Occipital lobe (tissue), 2 donors: ENCODE data around the gene DRD4. TPM values are rescaled to one million over a fixed set of nuclear protein-coding genes. Genes with fewer than 3 reads are reported as not detected.

ENCODE experiments used
- DNase-seq: peaks from one replicate; lab custom pipeline; 2025; lab: John Stamatoyannopoulos, UW
- total RNA-seq: library from RNA; depleted of rRNA; stranded (reverse); fragments of >200 nt; gene quantifications from one replicate; pipeline ENCODE4 v1.2.3, GENCODE V29; 2014

DRD4 gene
- total RNA-seq, 1 donor from 2014 or later = 0.16 TPM

DNA sequence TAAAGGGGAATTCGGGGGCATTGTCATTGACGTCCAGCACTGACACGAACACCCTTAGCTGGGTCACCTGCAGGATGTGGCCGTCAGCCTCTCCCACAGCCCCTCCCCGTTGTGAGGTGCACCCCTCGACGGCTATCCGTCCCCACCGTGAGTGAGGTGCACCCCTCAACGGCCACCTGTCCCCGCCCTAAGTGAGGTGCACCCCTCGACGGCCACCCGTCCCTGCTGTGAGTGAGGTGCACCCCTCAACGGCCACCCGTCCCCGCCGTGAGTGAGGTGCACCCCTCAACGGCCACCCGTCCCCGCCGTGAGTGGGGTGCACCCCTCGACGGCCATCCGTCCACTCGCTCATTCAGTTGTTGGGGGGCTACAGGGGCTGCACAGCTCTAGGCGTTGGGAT is 15.2 kb upstream of the DRD4 start:
- no peak for DNase-seq

DNA sequence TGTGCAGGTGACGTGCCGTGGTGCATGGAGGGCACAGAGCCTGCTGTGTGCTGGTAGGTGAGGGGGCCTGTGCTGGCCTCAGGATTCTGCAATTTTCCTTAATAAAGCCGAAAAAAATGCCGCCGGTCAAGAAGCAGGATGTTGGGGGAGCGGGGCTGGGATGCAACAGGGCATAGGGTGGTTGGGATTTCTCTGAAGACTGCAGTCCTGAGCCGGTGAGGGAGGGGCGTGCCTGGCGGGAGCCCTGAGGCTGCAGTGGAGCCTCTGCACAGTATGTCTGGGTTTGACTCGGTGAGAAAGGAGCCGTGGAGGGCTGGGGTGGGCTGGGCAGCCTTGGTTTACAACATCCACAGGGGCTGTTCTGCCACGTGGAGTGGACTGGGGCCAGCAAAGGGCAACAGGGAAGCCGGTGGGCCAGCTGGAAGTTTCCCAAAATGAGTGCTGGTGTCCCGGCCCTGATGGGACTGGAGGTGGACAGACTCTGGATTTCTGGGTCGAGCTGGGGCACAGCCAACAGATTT is 13.7 kb upstream of the DRD4 start:
- DNase-seq = no peak

DNA sequence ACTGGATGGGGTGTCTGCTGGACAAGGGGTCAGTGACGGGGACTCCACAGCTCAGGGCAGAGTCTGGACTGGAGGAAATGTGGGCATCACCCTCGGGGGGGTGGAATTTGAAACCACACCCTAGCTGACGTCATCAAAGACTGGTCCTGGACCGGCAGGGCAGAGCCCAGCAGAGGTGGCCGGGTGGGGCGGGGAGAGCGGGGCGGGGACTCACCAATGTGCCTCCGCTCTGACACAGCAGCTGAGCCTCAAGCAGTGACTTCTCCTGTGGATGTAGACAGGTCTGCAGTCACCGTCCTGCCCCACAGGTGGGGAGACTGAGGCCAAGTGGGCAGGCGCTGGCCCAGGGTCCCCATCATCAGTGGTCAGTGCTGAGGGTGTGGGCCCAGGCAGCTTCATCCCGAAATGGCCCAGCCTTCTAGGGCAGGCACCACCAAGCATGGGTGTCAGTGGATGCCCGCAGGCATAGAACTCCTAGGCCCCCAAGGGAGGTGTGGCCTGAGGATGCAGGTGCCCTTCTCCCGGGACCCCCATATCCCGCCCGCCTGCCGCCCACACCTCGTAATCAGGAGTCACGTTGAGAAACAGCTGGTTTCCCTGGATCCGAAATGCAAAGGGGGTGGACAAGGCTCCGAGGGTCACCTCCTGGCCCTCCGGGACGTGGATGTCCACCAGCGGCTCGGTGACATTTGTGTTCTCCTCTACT is 12.9 kb upstream of the DRD4 start:
- no peak for DNase-seq

DNA sequence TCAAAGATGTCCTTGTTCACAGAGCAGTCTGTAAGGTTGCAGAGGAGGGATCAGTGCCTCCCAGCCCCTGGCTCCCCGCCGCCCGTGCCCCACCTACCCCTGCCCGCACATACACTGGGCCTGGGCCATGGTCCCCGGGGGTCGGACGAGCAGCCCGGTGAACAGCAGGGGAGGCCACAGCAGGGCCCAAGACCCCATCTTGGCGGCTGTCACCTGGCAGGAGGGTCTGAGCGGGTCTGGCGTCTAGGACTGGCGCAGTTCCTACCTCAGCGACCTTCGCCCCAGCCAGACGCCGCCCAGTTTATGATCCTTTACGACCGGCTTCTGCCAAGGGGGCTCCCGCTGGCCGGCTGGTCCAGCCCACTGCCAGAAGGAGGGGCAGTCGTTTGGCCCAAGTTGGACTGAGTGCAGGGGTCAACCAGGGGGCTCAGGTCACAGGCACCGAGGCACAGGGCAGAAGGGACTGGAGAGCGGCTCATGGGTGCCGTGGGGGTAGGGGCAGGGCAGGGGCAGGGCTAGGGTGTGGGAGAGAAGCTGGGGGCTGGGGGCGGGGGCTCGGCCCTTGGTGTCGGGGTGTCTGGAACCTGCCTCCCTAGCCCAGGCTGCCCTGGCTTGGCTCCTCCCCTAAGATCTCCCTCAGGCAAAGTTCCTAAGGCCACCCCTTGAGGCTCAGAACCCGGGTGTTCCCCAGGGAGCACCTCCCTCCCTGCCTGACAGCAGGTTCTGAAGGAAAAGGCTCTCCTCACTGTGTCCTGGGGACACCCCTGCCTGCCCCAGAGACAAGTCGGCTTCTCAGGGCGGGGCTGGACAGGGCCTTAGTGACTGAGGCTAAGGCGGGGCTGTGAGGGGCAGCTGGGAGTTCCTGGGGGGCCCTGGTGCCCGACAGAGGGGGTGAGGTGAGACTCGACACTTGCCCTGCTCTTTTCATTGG is 12.1 kb upstream of the DRD4 start, which contains the start of gene CDHR5:
TSS of gene CDHR5 (minus strand) at position 251 of the 931 bp plus-strand sequence. CDS start at position 198, 53 bp downstream.
- no peak for DNase-seq

DNA sequence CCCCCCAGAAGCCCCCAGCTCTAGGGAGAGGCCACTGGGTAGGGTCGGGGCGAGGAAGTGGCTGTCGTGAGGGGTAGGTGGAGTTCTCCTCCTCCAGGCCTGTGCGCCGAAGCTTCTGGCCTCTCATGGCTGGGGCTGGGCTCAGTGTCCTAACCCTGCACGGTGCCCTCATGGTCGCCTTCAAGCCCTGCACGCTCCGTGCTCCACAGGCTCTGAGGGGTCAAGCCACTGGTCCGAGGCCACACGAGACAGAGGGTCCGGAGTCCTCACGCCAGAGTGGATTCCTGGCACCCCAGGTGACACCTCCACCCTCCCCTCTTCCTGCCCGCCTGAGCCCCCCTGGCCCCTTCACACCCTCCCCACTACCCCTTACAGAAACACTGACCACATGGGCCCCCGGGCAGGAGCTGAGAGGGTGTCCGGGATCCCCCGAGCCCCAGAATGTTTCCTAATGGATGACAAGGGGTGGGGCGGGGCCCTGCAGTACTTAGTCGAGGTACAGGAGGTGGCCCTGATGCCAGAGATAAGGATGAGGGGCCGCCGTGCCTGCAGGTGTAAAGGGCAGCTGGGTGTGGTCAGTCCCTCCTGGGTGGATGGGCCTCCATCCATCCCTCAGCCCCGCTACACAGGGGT is 11.3 kb upstream of the DRD4 start:
- DNase-seq = no peak

DNA sequence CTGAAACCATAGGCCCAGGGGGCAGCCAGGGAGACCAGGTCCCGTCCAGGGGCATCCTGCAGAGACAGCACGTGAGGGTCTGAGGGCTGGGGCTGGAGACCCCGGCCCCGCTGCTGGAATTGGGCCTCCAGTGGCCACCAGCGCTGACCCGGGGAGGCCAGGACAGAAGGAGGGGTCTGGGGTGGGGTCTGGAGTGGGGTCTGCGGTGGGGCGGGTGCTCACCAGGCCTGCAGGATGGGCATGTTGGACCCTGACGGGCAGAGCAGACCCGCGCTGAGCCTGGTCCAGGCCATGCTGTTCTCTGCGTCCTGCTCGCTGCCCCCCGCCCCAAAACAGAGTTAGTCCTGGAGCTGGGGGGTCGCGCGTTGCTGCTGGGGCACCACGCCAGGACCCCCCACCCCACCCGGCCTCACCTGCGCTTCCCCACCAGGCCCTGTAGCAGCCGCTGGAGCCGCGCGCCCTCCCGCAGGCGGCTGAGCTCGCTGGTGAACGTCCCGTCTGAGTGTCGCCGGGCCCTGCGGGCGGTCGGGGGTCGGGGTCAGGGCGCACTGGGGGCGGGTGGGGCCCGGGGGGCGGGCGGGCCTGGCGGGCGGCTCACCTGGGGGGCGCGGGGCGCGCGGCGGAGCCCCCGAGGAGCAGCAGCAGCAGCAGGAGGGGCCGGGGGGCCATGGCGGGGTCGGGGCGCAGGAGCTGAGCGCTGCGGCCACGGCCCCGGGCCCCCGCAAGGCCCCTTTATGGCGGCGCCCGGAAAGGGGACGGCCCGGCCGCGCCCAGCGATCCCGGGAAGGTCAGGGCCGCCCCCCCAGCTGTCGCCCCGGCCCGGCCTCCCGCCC is 10.4 kb upstream of the DRD4 start, which contains the start of gene SCT:
TSS of gene SCT (minus strand) at position 707 of the 833 bp plus-strand sequence. CDS start at position 669, 38 bp downstream.
- DNase-seq = no peak

DNA sequence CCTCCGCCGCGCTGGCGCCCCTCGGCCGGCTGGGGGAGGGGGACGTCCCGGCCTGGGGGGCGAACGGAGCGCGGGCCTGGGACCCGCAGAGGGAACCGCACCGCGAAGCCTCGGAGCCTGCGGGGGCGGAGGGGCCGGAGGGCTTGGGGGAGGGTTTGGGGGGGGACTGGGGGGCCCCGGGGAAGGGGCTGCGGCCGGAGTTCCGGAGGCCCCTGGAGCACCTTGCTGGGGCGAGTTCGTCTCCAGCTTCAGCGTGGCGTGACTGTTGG is 9.8 kb upstream of the DRD4 start:
- DNase-seq = no peak

DNA sequence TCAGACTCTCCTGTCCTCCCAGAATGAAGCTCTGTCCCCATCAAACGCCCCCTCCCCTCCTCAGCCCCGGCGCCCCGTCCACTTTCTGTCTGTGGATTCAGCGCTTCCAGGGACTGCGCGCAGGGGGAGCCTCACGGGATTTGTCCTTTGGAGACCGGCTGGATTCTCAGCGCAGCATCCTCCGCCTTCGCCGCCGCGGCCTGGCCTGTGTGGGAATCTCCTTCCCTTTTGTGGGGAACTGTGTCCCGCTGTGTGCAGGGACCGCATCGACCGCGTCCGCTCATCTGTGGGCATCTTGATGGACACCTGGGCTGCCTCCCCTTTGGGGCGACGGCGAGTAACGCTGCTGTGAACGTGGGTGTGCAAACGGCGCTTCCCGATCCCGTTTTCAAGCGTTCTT is 9.0 kb upstream of the DRD4 start:
- no peak for DNase-seq

DNA sequence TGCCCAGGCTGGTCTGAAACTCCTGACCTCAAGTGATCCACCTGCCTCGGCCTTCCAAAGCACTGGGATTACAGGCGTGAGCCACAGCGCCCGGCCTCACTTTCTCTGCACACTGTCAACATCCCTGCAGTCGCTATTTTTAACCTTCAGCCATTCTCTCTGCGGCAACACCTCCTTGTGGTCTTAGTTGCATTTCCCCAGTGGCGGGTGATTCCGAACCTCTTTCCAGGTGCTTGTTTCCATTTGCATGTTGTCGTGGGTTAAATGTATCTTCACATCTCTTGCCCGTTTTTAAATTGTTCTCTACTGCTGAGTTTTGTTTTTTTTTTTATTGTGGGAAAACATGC is 7.9 kb upstream of the DRD4 start:
- DNase-seq = no peak

DNA sequence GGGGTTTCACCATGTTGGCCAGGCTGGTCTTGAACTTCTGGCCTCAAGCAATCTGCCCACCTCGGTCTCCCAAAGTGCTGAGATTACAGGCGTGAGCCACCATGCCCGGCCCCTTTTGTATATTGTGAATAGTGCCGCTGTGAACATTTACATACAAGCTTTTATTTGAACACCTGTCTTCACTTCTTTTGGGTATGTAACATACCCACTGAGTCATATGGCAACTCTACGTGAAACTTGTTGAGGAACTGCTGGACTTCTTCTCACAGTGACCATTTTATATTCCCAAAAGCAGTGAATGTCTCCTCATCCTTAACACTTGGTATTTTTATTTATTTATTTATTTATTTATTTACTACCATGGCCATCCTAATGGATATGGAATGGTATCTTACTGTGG is 6.2 kb upstream of the DRD4 start:
- no peak for DNase-seq

DNA sequence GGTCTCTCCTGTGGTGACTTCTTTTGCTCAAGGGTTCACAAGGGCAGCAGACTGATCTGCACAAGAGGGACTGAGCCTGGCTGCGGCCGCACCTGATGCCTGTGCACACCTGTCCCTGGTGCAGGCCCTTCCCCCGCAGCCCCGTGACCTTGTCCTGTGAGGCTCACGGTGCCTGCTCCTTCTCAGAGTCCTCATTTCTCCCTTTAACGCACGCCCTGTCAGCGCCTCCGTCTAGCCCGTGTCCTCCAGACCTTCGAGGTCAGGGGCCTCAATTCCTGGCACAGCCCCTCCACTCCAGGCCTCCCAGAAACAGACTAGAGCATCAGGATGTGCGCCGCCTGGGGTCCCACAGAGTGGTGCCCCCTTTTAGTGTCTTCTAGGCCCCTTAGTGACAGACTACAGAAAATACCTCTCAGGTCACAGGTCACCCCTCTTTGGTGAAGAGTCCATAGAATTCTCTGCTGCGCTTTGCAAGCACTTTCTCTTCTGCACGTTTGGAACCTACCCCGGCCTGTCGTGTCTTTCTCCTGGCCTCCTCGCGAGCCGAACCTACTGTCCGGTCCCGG is 1.0 kb upstream of the DRD4 start:
- DNase-seq = no peak

DNA sequence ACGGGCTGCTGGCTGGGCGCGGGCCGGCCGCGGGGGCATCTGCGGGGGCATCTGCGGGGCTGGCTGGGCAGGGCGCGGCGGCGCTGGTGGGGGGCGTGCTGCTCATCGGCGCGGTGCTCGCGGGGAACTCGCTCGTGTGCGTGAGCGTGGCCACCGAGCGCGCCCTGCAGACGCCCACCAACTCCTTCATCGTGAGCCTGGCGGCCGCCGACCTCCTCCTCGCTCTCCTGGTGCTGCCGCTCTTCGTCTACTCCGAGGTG is 194 bp downstream of the DRD4 start:
- DNase-seq = no peak

DNA sequence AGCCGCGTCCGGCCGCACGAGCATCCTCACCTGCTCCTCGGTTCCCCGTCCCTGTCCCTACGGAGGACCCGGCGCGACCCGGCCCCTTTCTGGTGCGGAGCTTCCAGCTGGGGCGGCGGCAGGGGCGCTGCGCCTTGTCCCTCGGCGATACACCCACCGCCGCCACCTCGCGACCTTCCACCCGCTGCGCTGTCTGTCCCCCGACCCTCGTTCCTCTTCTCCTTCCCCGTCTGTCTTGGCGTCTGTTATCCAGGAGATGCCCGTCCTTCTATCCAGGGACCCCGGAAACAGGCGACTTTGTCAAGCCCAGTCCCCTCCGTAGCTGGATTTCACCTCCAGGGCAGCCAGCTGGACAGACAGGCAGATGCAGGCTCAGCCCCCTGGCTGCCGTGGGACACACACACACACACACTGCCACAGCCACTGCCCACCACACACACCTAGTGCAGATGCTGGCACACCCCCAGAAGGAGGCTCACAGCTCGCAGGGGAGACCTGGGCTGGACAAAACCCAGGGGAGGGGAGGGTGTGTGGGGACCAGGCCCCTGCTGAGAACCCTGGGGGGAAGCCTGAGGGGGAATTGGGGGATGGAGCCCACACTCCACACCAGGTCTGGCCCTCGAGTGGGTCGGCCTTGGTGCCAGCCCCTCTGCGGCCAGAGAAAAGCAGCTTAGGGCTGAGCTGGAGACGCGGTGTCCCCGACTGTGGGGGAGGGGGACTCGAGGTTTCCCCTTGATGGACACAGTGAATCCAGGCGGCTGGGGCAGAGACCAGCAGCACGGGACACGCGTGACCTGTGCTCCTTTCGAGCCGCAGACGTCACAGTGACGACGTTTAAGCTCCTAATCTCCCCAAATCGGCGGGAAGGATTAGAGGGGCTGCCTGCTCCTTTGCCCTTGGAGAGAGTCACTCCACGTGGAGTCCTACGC is 788 bp downstream of the DRD4 start:
- no peak for DNase-seq

DNA sequence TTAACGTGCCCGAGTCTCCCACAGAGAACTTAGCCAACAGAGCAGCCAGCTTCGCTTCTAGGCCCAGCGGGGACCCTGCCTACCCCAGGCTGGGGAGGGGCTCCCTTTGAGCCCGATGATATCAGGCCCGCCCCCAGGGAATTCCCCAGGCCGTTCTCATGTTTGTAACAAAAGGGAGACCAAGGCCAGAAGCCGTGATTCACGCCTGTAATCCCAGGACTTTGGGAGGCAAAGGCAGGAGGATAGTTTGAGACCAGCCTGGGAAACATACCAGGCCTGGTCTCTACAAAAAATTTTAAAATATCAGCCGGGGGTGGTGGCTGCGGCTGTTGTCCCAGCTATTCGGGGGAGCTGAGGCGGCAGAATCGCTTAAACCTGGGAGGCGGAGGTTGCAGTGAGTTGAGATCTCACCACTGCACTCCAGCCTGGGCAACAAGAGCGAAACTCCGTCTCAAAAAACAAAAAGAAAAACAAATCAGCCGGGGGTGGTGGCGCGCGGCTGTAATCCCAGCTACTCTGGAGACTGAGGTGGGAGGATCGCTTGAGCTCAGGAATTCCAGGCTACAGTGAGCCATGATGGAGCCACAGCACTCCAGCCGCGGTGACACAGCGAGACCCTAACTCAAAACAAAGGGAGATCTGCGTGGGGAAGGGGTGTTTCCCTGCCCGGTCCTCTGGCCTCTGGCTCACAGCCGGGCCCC is 1.7 kb downstream of the DRD4 start:
- DNase-seq = no peak

DNA sequence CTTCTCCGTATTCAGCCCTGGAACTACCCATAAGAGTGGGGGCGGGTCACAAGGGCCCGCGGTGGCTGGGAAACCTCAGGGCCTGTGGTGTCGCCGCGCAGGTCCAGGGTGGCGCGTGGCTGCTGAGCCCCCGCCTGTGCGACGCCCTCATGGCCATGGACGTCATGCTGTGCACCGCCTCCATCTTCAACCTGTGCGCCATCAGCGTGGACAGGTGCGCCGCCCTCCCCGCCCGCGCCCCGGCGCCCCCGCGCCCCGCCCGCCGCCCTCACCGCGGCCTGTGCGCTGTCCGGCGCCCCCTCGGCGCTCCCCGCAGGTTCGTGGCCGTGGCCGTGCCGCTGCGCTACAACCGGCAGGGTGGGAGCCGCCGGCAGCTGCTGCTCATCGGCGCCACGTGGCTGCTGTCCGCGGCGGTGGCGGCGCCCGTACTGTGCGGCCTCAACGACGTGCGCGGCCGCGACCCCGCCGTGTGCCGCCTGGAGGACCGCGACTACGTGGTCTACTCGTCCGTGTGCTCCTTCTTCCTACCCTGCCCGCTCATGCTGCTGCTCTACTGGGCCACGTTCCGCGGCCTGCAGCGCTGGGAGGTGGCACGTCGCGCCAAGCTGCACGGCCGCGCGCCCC is 2.4 kb downstream of the DRD4 start:
- DNase-seq = no peak

DNA sequence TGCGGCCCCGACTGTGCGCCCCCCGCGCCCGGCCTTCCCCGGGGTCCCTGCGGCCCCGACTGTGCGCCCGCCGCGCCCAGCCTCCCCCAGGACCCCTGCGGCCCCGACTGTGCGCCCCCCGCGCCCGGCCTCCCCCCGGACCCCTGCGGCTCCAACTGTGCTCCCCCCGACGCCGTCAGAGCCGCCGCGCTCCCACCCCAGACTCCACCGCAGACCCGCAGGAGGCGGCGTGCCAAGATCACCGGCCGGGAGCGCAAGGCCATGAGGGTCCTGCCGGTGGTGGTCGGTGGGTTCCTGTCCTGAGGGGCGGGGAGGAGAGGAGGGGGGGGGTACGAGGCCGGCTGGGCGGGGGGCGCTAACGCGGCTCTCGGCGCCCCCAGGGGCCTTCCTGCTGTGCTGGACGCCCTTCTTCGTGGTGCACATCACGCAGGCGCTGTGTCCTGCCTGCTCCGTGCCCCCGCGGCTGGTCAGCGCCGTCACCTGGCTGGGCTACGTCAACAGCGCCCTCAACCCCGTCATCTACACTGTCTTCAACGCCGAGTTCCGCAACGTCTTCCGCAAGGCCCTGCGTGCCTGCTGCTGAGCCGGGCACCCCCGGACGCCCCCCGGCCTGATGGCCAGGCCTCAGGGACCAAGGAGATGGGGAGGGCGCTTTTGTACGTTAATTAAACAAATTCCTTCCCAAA is 3.1 kb downstream of the DRD4 start:
- DNase-seq = no peak

DNA sequence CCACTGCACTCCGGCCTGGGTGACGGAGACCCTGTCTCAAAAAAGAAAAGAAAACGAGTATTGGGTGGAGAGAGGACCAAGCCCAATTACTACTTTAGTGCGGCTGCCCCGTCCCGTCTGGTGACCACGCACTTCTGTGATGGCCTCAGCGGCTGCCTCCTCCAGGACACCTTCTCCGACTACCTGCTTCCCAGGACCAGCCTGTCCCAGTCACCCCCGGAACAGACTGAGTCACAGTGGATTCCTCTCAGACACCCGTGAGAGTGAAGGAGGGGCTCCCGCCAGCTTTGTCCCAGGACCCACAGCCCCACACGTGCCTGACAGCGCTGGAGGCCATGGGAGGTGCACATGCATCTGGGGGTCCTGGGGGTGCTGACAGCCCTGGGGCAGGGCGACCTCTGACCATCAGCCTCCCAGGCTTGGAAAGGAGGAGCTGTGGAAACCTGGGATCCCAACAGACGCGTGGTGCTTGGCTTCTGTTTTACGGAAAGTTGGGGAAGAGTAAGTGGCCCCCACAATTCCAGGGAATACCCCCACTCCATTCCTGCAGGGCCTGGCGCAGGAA is 4.8 kb downstream of the DRD4 start:
- no peak for DNase-seq

DNA sequence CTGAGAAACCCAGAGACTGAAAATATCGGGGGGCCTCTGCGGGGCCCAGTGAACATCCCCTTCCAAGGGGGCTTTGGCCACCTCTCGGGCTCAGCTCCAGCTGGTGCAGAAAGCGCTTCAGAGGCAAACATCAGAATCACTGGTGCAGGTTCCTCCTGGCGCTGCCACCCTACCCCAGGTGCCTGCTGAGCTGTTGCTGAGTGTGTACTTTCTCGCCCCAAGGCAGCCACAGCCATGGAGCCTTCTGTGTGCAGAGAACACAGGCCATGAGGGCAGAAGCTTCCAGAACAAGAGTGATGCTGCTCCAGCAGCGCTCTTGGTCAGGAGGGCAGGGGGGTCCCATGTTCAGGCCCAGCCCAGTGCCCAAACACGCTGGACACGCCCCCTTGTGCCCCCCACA is 6.3 kb downstream of the DRD4 start:
- no peak for DNase-seq
